ENCODE results near the gene CNPY3. TPM values are rescaled to one million over a fixed set of nuclear protein-coding genes. Genes with fewer than 3 reads are reported as not detected.
"Not testable (repeated sequence)": the region's sequence is repeated elsewhere in the genome, so short reads cannot be mapped to it uniquely, and the experiment has no call there.

CNPY3 gene
- total RNA-seq, 4 donors from 2014 or later = 27.8 to 101 (median 47.9) TPM

DNA sequence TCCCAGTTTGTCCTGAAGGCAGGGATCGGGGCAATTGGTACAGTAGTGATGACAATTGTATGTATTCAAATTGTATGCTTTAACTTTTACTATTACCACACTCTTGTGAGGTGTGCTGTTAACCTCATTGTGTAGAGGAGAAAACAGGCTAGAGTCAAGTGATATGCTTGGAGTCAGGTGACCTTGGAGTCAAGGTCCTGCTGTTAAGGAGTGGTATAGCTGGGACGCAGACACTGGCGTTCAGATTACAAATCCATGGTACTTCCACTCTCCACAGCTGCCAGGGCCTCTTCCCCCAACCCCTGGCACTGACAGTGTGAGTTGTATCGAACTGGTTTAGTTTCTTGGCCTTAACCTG lies 10.5 kb downstream of the CNPY3 start:
- no peak overlapping the region for H3K4me3 ChIP-seq
- H3K27me3 ChIP-seq = no peaks in the 10 kb centered on the region
- peaks cover 0 to 48% (median 0%) of the 10 kb centered on the region in 3 donors for H3K36me3 ChIP-seq
- peaks cover 0 to 4% (median 1%) of the 10 kb centered on the region in 4 donors for H3K4me1 ChIP-seq
- DNase-seq = no peak
- H3K27ac ChIP-seq = peak overlapping the region in 2 of 4 donors; percentile 68 to 73
- no peak for TF ChIP-seq POLR2A (IDR thresholded peaks at IDR 0.05)
- H3K9me3 ChIP-seq = no peaks in the 10 kb centered on the region

DNA sequence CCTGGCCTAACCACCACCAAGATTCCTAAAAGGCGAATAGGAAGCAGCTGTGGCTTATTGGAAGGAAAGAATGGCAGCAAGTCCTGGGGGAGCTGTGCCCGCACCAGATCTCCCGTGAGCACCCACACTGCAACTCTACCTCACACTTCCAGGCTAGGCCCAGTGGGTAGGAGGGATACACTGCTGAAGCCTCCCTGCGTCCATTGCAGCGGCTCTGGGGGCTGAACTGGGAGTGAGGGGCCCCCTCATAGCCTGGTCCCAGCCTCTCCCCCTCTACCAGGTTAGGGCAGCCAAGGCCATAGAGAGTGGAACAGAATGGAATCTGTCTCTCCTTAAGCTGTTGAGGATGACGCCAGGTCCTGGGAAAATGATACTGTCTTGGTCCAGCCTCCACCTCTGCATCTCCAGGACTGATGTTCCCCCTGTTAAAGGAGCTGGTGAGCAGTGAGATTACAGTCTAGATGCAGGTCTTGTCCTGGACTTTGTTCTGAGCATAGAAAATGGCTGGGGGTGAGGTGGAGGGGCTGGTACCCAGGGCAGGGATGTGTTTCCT lies 11.3 kb downstream of the CNPY3 start:
- peaks cover 0 to 40% (median 0%) of the 10 kb centered on the region in 3 donors for H3K36me3 ChIP-seq
- H3K27ac ChIP-seq = peak overlapping the region in 2 of 4 donors; percentile 68 to 73
- TF ChIP-seq, protein P1, sequence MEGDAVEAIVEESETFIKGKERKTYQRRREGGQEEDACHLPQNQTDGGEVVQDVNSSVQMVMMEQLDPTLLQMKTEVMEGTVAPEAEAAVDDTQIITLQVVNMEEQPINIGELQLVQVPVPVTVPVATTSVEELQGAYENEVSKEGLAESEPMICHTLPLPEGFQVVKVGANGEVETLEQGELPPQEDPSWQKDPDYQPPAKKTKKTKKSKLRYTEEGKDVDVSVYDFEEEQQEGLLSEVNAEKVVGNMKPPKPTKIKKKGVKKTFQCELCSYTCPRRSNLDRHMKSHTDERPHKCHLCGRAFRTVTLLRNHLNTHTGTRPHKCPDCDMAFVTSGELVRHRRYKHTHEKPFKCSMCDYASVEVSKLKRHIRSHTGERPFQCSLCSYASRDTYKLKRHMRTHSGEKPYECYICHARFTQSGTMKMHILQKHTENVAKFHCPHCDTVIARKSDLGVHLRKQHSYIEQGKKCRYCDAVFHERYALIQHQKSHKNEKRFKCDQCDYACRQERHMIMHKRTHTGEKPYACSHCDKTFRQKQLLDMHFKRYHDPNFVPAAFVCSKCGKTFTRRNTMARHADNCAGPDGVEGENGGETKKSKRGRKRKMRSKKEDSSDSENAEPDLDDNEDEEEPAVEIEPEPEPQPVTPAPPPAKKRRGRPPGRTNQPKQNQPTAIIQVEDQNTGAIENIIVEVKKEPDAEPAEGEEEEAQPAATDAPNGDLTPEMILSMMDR (IDR thresholded peaks at IDR 0.05) = no peak
- no peak for TF ChIP-seq POLR2A (IDR thresholded peaks at IDR 0.05)

GRCh38 chr6:42941356-42941755 lies 12.1 kb downstream of the CNPY3 start:
- not testable (repeated sequence) for DNase-seq, H3K27ac ChIP-seq, H3K9me3 ChIP-seq, H3K27me3 ChIP-seq, H3K4me3 ChIP-seq, H3K4me1 ChIP-seq
- H3K36me3 ChIP-seq = peaks cover 0 to 32% (median 0%) of the 10 kb centered on the region in 3 donors

More for the DNA sequence above, 11.3 kb downstream of the CNPY3 start:
- no peak for DNase-seq
- peaks cover 0 to under 1% (median 0%) of the 10 kb centered on the region in 4 donors for H3K4me1 ChIP-seq
- no peak overlapping the region for H3K4me3 ChIP-seq
- no peaks in the 10 kb centered on the region for H3K9me3 ChIP-seq
- no peaks in the 10 kb centered on the region for H3K27me3 ChIP-seq

GRCh38 chr6:42942444-42942843 lies 13.2 kb downstream of the CNPY3 start:
- Histone ChIP-seq H3K4me1 (no peaks in the 10 kb centered on the region), H3K27ac (no peak overlapping the region)
- no peak for DNase-seq

DNA sequence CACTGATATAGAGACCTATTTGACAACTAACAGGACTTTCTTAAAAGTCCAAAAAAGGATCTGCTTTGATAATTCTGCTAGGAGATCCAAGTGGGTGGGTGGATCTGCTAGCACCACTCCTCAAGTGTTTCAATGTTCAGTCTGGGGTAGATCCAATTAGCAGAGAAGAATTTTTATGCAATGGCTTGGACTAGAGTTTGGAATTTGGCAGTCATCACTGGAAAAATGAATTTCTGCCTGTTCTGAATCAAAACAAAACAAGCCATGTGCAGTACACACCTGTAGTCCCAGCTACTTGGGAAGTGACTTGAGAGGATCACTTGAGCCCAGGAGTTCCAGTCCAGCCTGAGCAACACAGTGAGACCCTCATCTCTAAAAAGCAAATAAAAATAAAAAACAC lies 18.7 kb downstream of the CNPY3 start:
- H3K27ac ChIP-seq = no peak overlapping the region

More at GRCh38 chr6:42942444-42942843, 13.2 kb downstream of the CNPY3 start:
- Histone ChIP-seq H3K4me3 (no peak overlapping the region), H3K9me3 (no peaks in the 10 kb centered on the region), H3K36me3 (peaks cover 0 to 23% (median 0%) of the 10 kb centered on the region in 3 donors), H3K27me3 (no peaks in the 10 kb centered on the region)
- TF ChIP-seq POLR2A (IDR thresholded peaks at IDR 0.05) = no peak
- TF ChIP-seq, protein P1 (IDR thresholded peaks at IDR 0.05) = no peak

DNA sequence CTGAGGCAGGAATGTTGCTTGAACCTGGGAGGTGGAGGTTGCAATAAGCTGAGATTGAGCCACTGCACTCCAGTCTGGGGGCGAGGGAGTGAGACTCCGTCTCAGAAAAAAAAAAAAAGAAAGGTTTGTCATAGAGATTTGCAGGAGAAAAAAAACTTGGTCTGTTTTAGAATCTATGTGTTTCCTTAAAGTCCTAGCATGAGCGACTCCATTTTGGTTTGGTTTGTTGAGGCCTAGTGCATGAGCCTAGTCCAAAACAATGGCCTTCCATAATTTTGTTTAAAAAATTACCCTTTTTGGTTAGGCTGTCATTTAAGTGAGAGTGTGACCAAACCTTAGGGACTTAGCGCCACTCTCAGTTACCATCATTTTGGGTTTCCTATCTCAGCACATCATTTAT lies 23.1 kb downstream of the CNPY3 start:
- Histone ChIP-seq H3K27me3 (no peaks in the 10 kb centered on the region), H3K27ac (no peak overlapping the region), H3K4me1 (no peaks in the 10 kb centered on the region), H3K9me3 (no peaks in the 10 kb centered on the region), H3K4me3 (no peak overlapping the region), H3K36me3 (no peaks in the 10 kb centered on the region)
- TF ChIP-seq, protein P1 (IDR thresholded peaks at IDR 0.05) = no peak
- no peak for TF ChIP-seq POLR2A (IDR thresholded peaks at IDR 0.05)
- no peak for DNase-seq

More for the DNA sequence above, 18.7 kb downstream of the CNPY3 start:
- no peak for DNase-seq
- H3K4me3 ChIP-seq = no peak overlapping the region
- no peak for TF ChIP-seq POLR2A (IDR thresholded peaks at IDR 0.05)
- TF ChIP-seq, protein P1 (IDR thresholded peaks at IDR 0.05) = no peak
- no peaks in the 10 kb centered on the region for H3K9me3 ChIP-seq
- H3K27me3 ChIP-seq = no peaks in the 10 kb centered on the region
- no peaks in the 10 kb centered on the region for H3K4me1 ChIP-seq
- H3K36me3 ChIP-seq = no peaks in the 10 kb centered on the region

DNA sequence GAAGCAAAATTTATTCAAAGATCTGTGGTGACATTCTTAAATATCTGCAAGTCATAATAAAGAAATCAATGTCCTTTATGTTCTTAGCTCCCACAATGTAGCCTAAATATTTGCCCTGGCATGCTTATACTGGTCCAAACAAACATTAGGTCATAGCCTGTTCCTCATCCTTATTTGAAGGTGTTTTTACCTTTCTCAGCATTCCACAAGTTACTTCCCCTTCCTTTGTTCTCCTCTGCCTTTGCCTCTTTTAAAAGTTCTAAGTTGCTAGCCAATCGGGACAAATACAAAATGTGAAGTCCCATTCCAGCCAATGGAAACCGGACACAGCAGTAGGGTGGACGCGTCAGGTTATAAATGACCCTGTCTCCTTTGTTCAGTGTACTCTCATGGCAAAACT lies 25.1 kb downstream of the CNPY3 start:
- not testable (repeated sequence) for H3K9me3 ChIP-seq, H3K4me3 ChIP-seq, H3K36me3 ChIP-seq, H3K27me3 ChIP-seq, H3K27ac ChIP-seq, H3K4me1 ChIP-seq, DNase-seq

All from Peyer's patch (tissue), 4 donors.